GM21737 (cell line): ENCODE measurements around the gene DOK3.

Source experiments
- ATAC-seq: cut with Tn5 transposase; IDR thresholded peaks from one replicate; pipeline ENCODE4 v1.9.1; 2021; ENCODE audit warnings: mild to moderate bottlenecking, moderate library complexity; ENCODE audit not compliant: unreplicated experiment

The DOK3 gene

DNA sequence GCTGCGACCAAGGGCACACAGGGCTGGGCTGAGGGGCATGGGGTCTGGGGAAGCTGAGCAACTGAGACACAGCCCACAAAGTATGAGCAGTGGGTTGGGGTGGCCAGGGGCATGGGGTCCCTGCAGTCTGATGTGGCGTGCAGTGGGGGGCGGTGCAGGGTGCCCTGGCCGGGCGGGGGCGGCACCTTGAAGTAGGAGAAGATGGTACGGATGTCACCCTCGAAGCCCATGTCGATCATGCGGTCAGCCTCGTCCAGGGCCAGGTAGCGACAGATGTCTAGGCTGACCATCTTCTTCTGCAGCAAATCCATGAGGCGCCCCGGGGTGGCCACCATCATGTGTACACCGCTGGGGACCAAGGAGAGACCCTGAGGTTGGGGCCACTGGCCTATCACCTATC is 3.9 kb upstream of the DOK3 start:
- ATAC-seq = no peak

- ATAC-seq = no peak
Measured at GRCh38 chr5:177512736-177513380, 3.2 kb upstream of the DOK3 start.

DNA sequence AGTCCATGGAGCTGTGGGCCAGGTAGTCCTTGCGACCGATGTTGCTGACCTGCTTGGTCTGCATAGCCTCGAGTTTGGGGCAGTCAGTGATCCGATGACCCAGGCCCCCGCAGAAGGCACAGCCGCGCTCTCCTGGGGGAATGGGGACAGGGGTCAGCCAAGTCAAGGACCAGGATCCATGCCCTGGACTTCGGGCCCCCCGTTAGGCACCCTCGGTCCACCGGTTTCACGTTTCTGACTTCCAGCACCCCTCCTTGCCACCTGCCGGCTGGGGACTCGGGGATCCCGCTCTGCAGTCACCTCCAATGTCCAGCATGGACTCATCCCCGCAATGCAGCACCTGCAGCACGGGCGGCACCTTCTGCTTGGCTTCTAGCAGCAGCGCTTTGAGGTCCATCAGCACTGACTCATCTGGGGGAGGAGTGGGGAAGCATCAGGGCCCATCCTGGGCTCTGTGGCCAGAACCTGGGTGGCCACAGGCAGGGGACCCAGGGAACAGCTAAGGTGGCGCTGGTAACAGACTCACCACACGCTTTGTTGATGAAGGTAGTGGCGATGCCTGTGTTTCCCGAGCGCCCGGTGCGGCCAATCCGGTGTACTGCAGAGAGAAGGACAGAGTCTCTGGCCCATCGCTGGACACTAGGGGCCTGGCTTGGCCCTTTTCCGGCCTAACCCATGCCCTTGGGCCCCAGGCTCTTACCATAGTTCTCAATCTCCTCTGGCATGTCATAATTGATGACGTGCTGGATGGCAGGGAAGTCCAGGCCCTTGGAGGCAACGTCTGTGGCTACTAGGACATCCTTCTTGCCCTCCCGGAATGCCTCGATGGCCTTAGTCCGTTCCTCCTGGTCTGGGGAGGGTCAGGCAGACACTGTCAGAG is 2.4 kb upstream of the DOK3 start:
- no peak for ATAC-seq

GRCh38 chr5:177511181-177511580 is 1.6 kb upstream of the DOK3 start:
- ATAC-seq = no peak

- peak; percentile 28 for ATAC-seq
Measured at GRCh38 chr5:177510567-177511053, 984 bp upstream of the DOK3 start.

DNA sequence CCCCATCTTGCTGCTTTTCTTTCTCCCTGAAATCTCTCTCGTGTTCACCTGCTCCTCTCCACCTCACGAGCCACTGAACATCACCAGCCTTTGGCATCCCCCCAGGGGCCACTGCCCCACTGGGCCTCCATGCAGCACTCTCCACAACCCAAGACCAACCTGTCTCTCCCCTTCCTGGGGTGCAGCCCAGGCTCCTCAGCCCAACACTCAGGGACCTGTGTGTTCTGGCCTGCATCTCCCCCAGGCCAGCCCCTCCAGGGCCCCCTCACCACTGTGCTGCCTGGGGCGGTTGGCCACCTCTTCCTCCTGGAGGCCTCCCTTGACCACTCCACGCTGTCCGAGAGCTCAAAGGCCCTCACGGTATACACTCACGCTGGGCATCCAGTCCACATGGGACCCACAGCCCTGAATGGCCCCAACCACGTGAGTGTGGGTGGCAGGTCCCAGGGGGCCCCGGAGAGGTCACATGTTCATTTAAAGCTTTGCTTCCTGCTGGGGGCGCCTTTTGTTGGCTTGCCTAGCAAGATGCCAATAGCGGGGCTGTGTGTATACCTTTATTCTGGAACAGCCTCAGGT is 453 bp upstream of the DOK3 start:
- ATAC-seq = peak; percentile 21

DNA sequence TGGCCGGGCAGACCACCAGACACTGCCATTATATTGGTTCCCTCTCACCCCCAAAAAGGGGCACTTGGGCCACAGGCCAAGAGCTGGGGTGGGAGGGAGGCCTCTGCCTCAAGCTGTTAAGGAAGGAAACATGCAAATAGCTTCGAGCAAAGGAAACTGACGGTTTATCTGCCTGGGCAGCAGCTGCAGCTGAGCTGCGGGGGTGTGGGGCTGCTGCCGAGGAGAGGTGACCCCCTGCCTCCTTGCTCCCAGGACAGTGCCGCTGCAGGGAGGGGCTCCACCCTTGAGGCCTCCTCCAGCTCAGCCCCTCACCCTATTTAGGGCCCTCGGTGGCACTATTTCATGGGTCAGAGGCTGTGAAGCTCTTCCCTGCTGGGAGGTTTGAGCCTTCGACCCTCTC is 789 bp downstream of the DOK3 start:
- ATAC-seq = peak; percentile 29

GRCh38 chr5:177508221-177508611 is 1.4 kb downstream of the DOK3 start:
- no peak for ATAC-seq

GRCh38 chr5:177507596-177508220 is 1.9 kb downstream of the DOK3 start:
- ATAC-seq = no peak

- no peak for ATAC-seq
Measured at GRCh38 chr5:177507165-177507564, 2.5 kb downstream of the DOK3 start.

DNA sequence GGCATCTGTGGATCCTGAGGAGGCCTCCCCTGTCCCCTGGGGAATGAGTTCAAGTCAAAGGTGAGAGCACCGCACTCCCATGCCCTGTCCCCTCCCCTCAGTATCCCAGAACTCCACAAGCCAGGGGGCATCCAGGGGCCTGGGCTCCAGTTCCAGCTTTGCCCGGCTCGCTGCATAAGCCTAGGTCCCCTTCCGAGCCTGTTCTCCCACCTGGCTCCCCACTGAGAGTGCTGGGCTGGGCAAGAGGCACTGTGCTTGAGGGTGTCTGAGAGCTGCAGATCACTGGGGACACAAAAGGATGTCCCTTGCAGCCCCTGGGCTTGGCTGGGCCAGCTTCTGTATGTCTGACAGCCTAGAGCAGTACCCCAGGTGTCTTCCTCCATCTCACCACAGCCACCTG is 4.6 kb downstream of the DOK3 start:
- no peak for ATAC-seq

GRCh38 chr5:177504086-177505056 is 5.3 kb downstream of the DOK3 start:
- no peak for ATAC-seq

DNA sequence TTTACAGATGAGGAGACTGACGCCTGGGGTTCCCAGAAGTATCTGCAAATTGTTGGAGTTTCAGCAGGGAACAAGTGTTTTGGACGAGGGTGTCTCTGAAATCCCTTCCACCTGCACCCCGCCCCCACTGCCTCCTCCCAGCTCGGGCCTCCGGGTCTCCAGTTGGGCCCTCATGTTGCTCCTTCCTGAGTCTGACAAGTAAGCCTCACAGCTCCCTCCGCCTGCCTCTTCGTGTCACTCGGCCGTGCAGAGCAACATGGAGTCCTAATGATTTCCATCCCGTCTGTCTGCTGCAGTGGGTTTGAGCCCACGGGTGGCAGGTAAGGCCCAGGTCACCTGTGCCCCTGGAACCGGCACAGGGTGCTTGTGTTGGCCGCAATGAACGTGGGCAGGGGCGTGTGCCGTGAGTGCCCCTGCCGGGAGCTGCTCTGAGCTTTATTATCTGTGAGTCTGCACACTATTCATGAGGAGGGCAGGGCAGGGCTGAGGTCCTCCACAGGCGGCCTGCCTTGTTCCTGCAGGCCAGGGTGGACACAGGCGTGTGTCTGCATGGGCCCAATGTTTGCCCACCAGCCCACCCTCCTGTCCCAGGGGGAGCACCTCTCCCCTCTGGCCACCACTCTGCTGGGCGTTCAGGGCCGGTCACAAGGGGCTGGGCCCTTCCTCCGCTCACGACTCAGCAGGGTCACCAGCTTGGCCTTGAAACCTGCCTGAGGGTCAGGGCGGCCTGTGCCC is 6.1 kb downstream of the DOK3 start:
- ATAC-seq = no peak

DNA sequence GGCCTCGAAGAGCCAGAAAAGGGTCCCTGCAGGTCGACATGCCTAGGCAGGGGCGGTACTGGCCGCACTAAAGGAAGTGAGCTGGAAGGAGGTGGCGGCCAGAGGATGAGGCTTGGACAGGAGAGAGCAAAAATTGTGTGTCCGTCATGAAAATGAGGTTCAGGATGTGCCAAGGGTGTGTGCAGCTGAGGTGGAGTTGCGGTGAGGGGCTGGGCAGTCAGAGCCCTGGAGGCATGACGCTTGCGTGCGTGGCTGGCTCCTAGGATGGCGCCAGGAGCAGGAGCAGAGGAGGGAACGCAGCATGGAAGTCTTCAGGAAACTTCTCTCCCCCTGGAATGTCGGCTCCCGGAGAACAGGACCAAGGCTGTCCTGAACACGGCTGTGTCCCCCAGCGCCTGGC is 6.7 kb downstream of the DOK3 start:
- ATAC-seq = no peak

DNA sequence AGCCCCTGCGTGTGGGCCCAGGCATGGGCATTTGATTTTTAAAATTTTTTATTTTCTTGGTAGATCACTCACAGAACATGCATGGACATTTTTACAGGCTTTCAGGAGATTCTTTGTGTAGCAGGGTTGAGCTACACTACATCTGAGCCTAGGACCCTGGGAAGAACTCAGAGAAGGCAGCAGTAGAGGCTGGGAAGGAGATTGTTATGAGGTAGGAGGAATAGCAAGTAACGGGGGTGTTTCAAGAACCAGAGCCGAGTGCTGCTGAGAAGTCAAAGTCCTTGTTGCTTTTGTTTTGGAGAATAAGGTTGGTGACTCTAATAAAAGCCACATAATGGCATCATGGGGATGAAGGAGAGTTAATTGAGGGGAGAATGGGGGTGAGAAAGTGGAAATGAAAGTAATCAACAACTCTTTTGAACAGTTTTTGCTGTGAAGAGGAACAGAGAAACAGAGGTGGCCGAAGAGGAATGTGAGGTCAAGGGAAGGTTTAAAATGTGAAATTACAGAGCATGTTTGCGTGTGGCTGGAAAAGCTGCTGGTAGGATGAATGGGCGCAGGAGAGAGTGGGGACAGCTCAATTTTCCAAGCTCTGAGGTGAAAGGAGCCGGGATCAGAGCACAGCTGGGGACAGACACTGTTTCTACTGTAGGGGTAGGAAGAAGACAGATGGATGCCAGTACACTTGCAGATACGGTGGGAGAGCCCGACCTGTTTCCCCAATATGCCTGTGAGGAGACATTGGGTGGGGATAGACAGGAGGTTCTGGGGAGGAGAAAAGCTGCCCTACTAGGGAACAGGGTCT is 7.5 kb downstream of the DOK3 start:
- no peak for ATAC-seq

DNA sequence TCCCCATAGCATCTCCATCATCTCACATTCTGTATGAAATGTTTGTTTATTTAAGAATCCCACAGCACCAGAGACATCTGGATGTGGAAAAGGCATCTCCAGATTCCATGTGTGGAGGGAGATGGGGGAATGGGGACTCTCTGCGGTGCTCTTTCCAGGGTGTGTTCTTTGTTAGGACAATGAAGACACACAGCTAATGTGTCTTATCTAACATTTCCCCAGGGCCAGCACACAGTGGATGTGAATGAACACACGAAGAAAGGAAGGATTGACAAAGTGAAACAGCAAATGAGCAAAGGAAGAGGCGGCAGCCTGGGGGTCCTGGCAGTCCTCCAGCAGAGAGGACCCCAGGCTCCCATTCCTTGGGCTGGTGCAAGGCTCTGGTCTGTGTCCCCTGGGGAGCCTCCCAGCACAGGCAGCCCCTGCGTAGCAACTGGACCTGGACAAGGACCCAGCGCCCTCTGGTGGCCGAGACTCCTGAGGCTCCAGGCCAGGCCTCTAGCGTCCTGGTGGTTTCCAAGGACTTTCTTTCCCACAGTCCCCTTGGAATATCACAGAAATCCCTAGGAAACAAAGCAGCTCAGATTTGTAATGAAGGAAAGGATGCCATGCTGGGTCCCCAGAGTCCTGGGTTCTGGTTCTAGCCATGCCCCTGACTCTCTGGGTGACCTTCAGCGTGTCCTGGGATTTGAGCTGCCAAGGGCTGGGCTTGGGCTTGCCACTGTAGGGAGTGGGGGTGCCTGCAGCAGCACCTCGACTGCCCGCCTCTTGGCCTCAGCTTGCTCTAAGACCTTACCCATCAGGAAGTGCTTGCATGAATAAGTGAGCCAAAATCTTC is 8.7 kb downstream of the DOK3 start:
- no peak for ATAC-seq

DNA sequence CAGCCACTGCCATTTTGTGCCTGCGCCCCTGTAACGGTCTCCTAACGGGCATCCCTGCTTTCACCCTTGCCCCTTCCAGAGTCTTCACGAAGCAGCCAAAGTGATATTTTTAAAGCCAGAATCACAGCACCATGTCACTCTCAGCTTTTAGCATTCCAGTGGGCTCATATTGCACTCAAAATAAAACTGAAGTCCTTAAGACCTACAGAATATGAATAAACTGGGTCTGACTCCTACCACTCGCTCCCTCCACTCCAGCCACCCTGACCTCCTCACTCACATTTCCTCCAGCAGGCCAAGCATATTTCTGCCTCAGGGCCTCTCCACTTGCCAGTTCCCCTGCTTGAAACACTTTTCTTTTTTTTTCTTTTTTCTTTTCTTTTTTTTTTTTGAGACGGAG is 9.8 kb downstream of the DOK3 start:
- ATAC-seq = no peak
